Upper lobe of left lung (tissue), 6 donors: ENCODE results near the gene TCEAL9. TPM values are rescaled to one million over a fixed set of nuclear protein-coding genes. Genes with fewer than 3 reads are reported as not detected.
"Not testable (repeated sequence)": the region's sequence is repeated elsewhere in the genome, so short reads cannot be mapped to it uniquely, and the experiment has no call there.

Source experiments
- ATAC-seq, 2 donors: fragments of 200-7000 bp; cut with Tn5 transposase; one replicate each; pipeline ENCODE4 v1.9.1; 2022; ENCODE audit warnings: mild to moderate bottlenecking in 2 of 2, moderate library complexity in 2 of 2; ENCODE audit not compliant: low FRiP score in 2 of 2
- DNase-seq, 2 donors: peaks; one replicate each; pipeline ENCODE4 v3.0.0-alpha.2; 2019 to 2020
- H3K27ac ChIP-seq, 4 donors: fragments of 200-600 bp; sonication (generic); one replicate each; pipeline ENCODE4 v1.5.1; 2016 to 2019
- H3K27me3 ChIP-seq, 4 donors: fragments of 200-600 bp; sonication (generic); one replicate each; pipeline ENCODE4 v1.5.1; 2017 to 2019
- H3K36me3 ChIP-seq, 4 donors: fragments of 200-600 bp; sonication (generic); one replicate each; pipeline ENCODE4 v1.5.1; 2016 to 2019
- H3K4me1 ChIP-seq, 4 donors: fragments of 200-600 bp; sonication (generic); one replicate each; pipeline ENCODE4 v1.5.1; 2018 to 2019
- H3K4me3 ChIP-seq, 4 donors: fragments of 200-600 bp; sonication (generic); one replicate each; pipeline ENCODE4 v1.5.1; 2017 to 2019; ENCODE audit warnings: mild to moderate bottlenecking in 2 of 4, moderate library complexity in 1 of 4
- H3K9me3 ChIP-seq, 4 donors: fragments of 200-600 bp; sonication (generic); one replicate each; pipeline ENCODE4 v1.5.1; 2018 to 2019
- CTCF ChIP-seq, 6 experiments: fragments of 450-650 bp in 4 of 6; fragments of 200-600 bp in 2 of 6; sonication (generic) in 2 of 6; IDR thresholded peaks; one replicate each; pipeline ENCODE4 v1.5.1; 2016 to 2019; ENCODE audit warnings: antibody characterized with exemption in 6 of 6
- EP300 ChIP-seq, 4 donors: sonication (generic); formaldehyde crosslinking; IDR thresholded peaks; one replicate each; pipeline ENCODE4 v1.5.1; 2017; ENCODE audit warnings: antibody characterized with exemption in 4 of 4, control low read depth in 2 of 4
- POLR2A ChIP-seq, 4 donors: fragments of 450-650 bp; IDR thresholded peaks; one replicate each; pipeline ENCODE4 v1.5.1; 2016 to 2017; ENCODE audit warnings: antibody characterized with exemption in 4 of 4, mild to moderate bottlenecking in 2 of 4
- POLR2AphosphoS5 ChIP-seq, 2 donors: sonication (generic); formaldehyde crosslinking; IDR thresholded peaks; one replicate each; pipeline ENCODE4 v1.5.1; 2017; ENCODE audit warnings: antibody characterized with exemption in 2 of 2
- WGBS, 2 donors: methylation state at CpG; one replicate each; pipeline ENCODE4 v1.1.5; 2017 to 2018; 5-methylcytosine and 5-hydroxymethylcytosine counted together
- total RNA-seq, 6 donors: library from RNA; depleted of rRNA in 4 of 6; stranded (reverse); fragments of >200 nt in 4 of 6; gene quantifications; one replicate each; pipeline versions ENCODE4 v1.1.0 to v1.2.1, GENCODE V29; 2016 to 2021
- donor health status: DM: no; HTN: no; CAD: no; lungs with moderate emphysema.
- donor health status: DM: no; HTN: yes; CAD: no; lungs with severe emphysema.

Gene TCEAL9
- total RNA-seq, 6 donors from 2014 or later = 32.2 to 92.7 (median 36.4) TPM

GRCh38 chrX:103378990-103379389, 22.7 kb downstream of the TCEAL9 start:
- WGBS, 2 donors = 70 to 73% methylated on average over 2 of the region's 2 CpGs
- Histone ChIP-seq H3K4me1 (no peaks in the 10 kb centered on the region), H3K27ac (peak overlapping the region in 1 of 4 donors; percentile 48), H3K36me3 (no peaks in the 10 kb centered on the region), H3K4me3 (no peak overlapping the region), H3K9me3 (no peaks in the 10 kb centered on the region), H3K27me3 (no peaks in the 10 kb centered on the region)
- no peak for ATAC-seq
- DNase-seq = no peak
- no peak for TF ChIP-seq POLR2AphosphoS5 (IDR thresholded peaks at IDR 0.05)
- no peak for TF ChIP-seq EP300 (IDR thresholded peaks at IDR 0.05)
- TF ChIP-seq CTCF (IDR thresholded peaks at IDR 0.05) = no peak
- no peak for TF ChIP-seq POLR2A (IDR thresholded peaks at IDR 0.05)

- Histone ChIP-seq H3K4me1 (peaks cover 0 to 3% (median 0%) of the 10 kb centered on the region in 4 donors), H3K4me3 (no peak overlapping the region), H3K36me3 (no peaks in the 10 kb centered on the region), H3K27me3 (no peaks in the 10 kb centered on the region), H3K9me3 (no peaks in the 10 kb centered on the region), H3K27ac (no peak overlapping the region)
- WGBS, 2 donors = 64 to 82% methylated on average over 1 of the region's 1 CpG
- no peak for DNase-seq
- TF ChIP-seq CTCF (IDR thresholded peaks at IDR 0.05) = no peak
- TF ChIP-seq POLR2AphosphoS5 (IDR thresholded peaks at IDR 0.05) = no peak
- no peak for TF ChIP-seq POLR2A (IDR thresholded peaks at IDR 0.05)
- no peak for TF ChIP-seq EP300 (IDR thresholded peaks at IDR 0.05)
- ATAC-seq = no peak
Observed at GRCh38 chrX:103382877-103383276, 26.6 kb downstream of the TCEAL9 start.

- 60 to 71% methylated on average over 2 of the region's 2 CpGs for WGBS, 2 donors
- Histone ChIP-seq H3K9me3 (no peaks in the 10 kb centered on the region), H3K27ac (peak overlapping the region in 2 of 4 donors; percentile 40 to 43), H3K4me1 (peaks cover 0 to 3% (median 0%) of the 10 kb centered on the region in 4 donors), H3K27me3 (no peaks in the 10 kb centered on the region), H3K36me3 (no peaks in the 10 kb centered on the region), H3K4me3 (no peak overlapping the region)
- TF ChIP-seq POLR2AphosphoS5 (IDR thresholded peaks at IDR 0.05) = no peak
- DNase-seq (no peak), ATAC-seq (no peak)
Observed at GRCh38 chrX:103384672-103385071, 28.4 kb downstream of the TCEAL9 start.

GRCh38 chrX:103385283-103385830, 29.1 kb downstream of the TCEAL9 start:
- not testable (repeated sequence) for H3K4me3 ChIP-seq, H3K36me3 ChIP-seq, H3K27me3 ChIP-seq, ATAC-seq, H3K4me1 ChIP-seq, DNase-seq, H3K9me3 ChIP-seq
- peak overlapping the region in 2 of 4 donors; percentile 40 to 43 for H3K27ac ChIP-seq
- WGBS, 2 donors = 77 to 84% methylated on average over 5 of the region's 5 CpGs

GRCh38 chrX:103386332-103386731, 30.0 kb downstream of the TCEAL9 start:
- no peak for ATAC-seq
- no peak for DNase-seq
- 78 to 94% methylated on average over 2 of the region's 2 CpGs for WGBS, 2 donors
- Histone ChIP-seq H3K36me3 (no peaks in the 10 kb centered on the region), H3K4me3 (no peak overlapping the region), H3K9me3 (no peaks in the 10 kb centered on the region), H3K27ac (no peak overlapping the region), H3K4me1 (peaks cover 0 to 3% (median 0%) of the 10 kb centered on the region in 4 donors), H3K27me3 (no peaks in the 10 kb centered on the region)
- TF ChIP-seq POLR2A (IDR thresholded peaks at IDR 0.05) (no peak), CTCF (IDR thresholded peaks at IDR 0.05) (no peak), EP300 (IDR thresholded peaks at IDR 0.05) (no peak), POLR2AphosphoS5 (IDR thresholded peaks at IDR 0.05) (no peak)

GRCh38 chrX:103393487-103393886, 37.2 kb downstream of the TCEAL9 start:
- WGBS, 2 donors = 57 to 71% methylated on average over 3 of the region's 3 CpGs
- DNase-seq = no peak
- H3K27ac ChIP-seq = no peak overlapping the region
- TF ChIP-seq EP300 (IDR thresholded peaks at IDR 0.05) = no peak
- no peak for TF ChIP-seq CTCF (IDR thresholded peaks at IDR 0.05)
- no peak for TF ChIP-seq POLR2A (IDR thresholded peaks at IDR 0.05)
- TF ChIP-seq POLR2AphosphoS5 (IDR thresholded peaks at IDR 0.05) = no peak
- H3K36me3 ChIP-seq = no peaks in the 10 kb centered on the region
- ATAC-seq = no peak
- H3K4me1 ChIP-seq = no peaks in the 10 kb centered on the region
- H3K27me3 ChIP-seq = no peaks in the 10 kb centered on the region
- no peak overlapping the region for H3K4me3 ChIP-seq
- H3K9me3 ChIP-seq = no peaks in the 10 kb centered on the region
